Liver (tissue), 3 donors: ENCODE data around the gene HNRNPR.

Source experiments
- ATF3 ChIP-seq: IDR thresholded peaks from 2 replicates; pipeline ENCODE4 v1.6.1; 2016; ENCODE audit warnings: antibody characterized with exemption
- RAD21 ChIP-seq, 2 donors: IDR thresholded peaks; 2 replicates each; pipeline ENCODE4 v1.6.1; 2016; ENCODE audit warnings: antibody characterized with exemption in 2 of 2, mild to moderate bottlenecking in 2 of 2
- REST ChIP-seq: IDR thresholded peaks from 2 replicates; pipeline ENCODE4 v1.6.1; 2016; ENCODE audit warnings: antibody characterized with exemption, mild to moderate bottlenecking
- SP1 ChIP-seq: IDR thresholded peaks from 2 replicates; pipeline ENCODE4 v1.6.1; 2018; ENCODE audit warnings: antibody characterized with exemption, mild to moderate bottlenecking
- TF ChIP-seq, protein P1 (sequence below): fragments of 150-350 bp; IDR thresholded peaks from 2 replicates; pipeline ENCODE4 v1.5.1; 2017; ENCODE audit warnings: improper control_type of control experiment, low read depth, low read length; ENCODE audit not compliant: missing input control
- TF ChIP-seq, protein P2 (sequence below): IDR thresholded peaks from 2 replicates; pipeline ENCODE4 v1.6.1; 2016; ENCODE audit warnings: antibody characterized with exemption
- TF ChIP-seq, protein P3 (sequence below): IDR thresholded peaks from 2 replicates; pipeline ENCODE4 v1.6.1; 2016; ENCODE audit warnings: antibody characterized with exemption
- donor health status: healthy.
- donor health status: healthy.

DNA sequence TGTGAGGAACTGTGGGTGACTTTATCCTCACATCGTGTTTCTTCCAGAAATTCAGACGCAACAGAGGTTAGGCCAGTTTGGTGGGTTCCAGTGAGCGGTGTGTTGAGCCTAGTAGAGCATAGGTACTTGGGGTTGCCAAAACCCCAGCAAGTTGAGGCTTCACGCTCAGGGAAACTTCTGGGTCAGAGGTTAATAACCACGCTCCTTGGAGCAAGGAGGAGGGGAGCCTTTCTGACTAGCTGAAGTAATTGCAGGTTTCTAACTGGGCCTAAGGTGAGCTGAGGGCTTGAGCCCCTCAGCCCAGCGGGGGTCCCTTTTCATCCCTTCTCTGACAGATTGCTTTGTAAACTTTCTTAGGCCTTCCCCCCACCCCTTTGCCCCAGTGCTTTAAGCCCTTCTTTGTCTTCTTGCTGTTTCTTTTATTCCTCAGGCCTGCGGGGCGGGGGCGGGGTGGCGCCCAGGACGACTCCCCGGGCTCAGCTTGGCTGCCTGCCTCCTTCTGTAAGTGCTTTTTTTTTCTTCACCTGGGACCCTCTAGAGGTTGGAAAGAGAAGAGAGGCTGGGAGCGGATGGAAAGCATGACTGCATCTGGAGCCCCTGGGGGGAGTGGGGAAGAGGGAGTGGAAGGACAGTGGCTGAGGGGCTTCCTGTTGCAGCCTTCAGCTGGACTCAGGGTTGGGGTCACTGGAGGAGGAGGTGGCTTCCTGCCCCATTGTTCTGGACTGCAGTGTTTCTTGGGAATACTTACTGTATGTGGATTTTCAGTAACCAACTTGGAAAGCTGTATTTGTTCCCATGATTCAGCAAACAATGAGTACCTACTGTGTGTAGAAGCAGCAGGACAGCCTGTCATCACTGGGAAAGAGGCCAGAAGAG is 26.9 kb upstream of the HNRNPR start:
- TF ChIP-seq, protein P1, sequence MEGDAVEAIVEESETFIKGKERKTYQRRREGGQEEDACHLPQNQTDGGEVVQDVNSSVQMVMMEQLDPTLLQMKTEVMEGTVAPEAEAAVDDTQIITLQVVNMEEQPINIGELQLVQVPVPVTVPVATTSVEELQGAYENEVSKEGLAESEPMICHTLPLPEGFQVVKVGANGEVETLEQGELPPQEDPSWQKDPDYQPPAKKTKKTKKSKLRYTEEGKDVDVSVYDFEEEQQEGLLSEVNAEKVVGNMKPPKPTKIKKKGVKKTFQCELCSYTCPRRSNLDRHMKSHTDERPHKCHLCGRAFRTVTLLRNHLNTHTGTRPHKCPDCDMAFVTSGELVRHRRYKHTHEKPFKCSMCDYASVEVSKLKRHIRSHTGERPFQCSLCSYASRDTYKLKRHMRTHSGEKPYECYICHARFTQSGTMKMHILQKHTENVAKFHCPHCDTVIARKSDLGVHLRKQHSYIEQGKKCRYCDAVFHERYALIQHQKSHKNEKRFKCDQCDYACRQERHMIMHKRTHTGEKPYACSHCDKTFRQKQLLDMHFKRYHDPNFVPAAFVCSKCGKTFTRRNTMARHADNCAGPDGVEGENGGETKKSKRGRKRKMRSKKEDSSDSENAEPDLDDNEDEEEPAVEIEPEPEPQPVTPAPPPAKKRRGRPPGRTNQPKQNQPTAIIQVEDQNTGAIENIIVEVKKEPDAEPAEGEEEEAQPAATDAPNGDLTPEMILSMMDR: no peak
- TF ChIP-seq ATF3 (no peak), SP1 (no peak), REST (no peak), RAD21 (IDR thresholded peaks at IDR 0.05) (no peak)
- TF ChIP-seq, protein P2, sequence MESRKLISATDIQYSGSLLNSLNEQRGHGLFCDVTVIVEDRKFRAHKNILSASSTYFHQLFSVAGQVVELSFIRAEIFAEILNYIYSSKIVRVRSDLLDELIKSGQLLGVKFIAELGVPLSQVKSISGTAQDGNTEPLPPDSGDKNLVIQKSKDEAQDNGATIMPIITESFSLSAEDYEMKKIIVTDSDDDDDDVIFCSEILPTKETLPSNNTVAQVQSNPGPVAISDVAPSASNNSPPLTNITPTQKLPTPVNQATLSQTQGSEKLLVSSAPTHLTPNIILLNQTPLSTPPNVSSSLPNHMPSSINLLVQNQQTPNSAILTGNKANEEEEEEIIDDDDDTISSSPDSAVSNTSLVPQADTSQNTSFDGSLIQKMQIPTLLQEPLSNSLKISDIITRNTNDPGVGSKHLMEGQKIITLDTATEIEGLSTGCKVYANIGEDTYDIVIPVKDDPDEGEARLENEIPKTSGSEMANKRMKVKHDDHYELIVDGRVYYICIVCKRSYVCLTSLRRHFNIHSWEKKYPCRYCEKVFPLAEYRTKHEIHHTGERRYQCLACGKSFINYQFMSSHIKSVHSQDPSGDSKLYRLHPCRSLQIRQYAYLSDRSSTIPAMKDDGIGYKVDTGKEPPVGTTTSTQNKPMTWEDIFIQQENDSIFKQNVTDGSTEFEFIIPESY: no peak
- TF ChIP-seq, protein P3, sequence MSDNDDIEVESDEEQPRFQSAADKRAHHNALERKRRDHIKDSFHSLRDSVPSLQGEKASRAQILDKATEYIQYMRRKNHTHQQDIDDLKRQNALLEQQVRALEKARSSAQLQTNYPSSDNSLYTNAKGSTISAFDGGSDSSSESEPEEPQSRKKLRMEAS: no peak
